Stimulated activated CD4-positive, alpha-beta T cell treated with anti-CD3 and anti-CD28 coated beads, Interleukin-1b, Interleukin-23, amount 100 ng/mL, for 24 hours (primary cell): ENCODE measurements around the gene NPTXR.

ENCODE experiments used
- DNase-seq, 4 experiments: peaks; one replicate each; pipeline ENCODE4 v3.0.0-alpha.2; 2020; ENCODE audit warnings: low read depth in 4 of 4, low spot score in 1 of 4

Gene NPTXR

GRCh38 chr22:38843657-38844314, at the start of gene NPTXR:
Gene NPTXR, minus strand, starts transcription at chr22:38844028.
- peak in 1 of 4 experiments; percentile 40 for DNase-seq

DNA sequence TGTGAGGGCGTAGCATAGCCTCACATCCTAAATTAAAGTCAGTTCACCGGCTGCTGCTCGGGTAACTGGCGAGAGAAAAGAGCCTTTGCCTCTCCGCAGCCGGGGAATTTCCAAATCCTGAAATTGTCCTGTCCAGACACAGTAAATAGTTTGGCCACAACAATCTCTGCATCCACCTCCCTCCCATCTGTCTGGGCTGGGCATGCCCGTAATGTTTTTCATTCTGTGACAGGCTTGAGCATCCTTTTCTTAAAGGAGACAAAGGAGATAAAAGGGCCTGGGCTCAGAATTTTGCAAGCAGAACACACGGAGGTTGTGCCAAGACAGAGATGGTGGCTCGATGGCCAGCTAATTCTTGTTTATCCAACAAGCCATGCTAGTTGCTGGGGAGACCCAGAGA, 47.4 kb upstream of the NPTXR start:
- no peak for DNase-seq

DNA sequence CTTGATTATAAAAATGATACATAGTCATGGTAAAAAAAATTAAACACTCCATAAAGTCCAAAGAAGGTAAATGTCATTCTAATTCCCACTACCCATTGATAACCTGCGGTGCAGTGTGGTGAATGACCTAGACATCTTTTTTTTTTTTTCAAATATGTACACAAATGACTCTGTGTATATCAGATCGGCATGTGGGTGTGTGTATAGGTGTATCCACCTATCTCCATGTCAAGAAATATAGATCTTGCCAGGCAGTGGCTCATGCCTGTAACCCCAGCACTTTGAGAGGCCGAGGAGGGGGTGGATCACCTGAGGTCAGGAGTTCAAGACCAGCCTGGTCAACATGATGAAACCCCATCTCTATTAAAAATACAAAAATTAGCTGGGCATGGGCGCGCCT, 46.5 kb upstream of the NPTXR start:
- no peak for DNase-seq

DNA sequence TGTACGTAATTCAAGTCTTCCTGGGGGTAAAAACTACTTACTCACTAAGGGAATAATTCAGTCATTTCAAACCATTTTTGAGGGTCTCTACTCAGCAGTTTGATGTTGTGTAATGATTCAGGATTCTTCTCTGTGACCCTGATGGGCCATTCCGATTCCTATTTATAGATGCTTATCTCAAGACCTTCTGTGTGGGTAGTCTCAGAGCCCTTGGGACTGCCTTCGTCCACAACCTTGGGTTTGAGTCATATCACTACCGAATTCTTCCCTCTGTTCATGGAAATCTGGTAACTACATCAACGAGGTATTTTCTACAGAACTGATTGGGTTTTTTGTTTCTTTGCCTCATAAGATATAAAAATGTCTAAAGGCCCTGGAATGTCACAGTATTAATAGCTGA, 42.5 kb upstream of the NPTXR start:
- no peak for DNase-seq

DNA sequence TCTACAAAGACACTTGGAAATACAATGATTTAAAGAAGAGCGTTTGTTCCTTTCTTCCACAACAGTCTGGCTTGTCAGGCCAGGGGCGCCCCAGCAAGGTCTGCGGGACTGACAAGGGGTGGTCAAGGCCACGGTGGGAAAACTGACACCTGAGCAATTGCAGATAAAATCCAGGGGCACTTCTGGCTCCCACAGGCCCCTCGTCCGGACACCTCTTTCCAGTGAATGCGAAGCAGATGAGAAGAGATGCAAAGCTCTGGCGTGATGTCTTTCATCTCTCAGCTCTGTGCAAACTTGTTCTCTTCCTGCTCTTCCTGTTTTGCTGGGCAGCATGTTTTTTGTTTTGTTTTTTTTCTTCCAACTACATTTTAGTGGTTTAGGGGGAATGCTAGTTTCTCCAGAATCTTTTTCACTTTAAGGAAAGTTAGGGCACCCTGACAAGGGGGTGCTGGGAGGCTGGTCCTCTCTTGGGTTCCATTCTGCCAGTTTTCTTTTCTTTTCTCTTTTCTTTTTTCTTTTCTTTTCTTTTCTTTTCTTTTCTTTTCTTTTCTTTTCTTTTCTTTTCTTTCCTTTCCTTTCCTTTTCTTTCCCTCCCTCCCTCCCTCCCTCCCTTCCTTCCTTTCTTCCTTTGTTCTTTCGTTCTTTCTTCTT, 39.3 kb upstream of the NPTXR start:
- DNase-seq = no peak

DNA sequence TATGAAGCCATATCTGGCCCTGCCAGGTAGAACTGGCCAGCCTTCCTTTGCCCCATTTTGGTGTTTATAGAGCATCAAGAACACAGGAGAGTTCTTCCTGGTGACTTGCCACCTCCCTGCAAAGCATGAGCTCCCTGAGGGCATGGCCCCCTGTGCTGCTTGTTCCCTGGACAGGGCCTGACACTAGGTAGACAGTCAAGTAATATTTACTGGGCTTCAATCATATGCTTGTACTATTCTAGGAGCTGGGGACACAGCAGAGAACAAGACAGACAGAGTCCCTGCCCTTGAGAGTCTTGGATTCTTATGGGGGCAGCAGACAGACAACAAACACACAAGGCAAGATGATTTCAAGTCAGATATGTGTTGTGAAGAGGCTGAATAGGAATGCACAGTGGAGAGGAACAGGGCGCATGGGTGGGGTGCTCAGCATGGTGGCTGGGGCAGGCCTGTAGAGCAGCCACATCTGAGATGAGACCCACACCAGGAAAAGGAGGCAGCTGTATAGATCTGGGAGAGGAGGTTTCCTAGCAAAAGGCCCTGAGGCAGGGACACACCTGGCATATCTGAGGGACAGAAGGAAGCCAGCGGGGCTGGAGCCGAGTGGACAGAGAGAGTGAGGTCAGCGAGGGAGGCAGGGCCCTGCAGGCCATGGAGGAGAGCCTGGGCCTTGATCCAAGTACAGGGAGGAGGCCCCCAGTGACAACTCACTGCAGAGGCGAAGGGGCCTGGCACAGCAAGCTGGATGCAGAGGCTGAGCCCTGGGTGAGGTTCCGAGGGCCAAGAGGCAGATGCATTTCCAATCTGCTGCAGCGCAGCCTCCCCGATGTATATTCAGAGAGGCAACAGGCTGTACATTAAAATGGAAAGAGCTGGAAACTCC, 38.4 kb upstream of the NPTXR start:
- DNase-seq = no peak

GRCh38 chr22:38881464-38881871, 37.6 kb upstream of the NPTXR start:
- DNase-seq = no peak

DNA sequence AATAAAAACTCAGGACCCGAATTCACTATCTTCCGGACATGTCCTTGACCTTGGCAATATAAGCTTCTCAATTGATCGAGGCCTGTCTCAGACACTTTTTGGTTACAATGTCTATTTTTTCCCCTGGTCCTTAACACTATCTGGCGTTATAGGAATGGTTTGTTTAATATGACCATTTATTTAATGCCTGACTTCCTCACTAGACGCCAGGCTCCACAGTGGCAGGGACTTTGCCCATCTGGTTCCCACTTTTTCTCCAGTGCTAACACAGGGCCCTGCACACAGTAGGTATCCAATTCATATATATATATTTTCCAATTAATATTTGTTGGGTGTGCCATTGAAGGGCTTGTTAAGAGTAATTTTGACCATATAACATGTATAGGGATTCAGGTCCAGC, 36.1 kb upstream of the NPTXR start:
- no peak for DNase-seq

GRCh38 chr22:38879108-38879729, 35.4 kb upstream of the NPTXR start:
- DNase-seq = no peak

DNA sequence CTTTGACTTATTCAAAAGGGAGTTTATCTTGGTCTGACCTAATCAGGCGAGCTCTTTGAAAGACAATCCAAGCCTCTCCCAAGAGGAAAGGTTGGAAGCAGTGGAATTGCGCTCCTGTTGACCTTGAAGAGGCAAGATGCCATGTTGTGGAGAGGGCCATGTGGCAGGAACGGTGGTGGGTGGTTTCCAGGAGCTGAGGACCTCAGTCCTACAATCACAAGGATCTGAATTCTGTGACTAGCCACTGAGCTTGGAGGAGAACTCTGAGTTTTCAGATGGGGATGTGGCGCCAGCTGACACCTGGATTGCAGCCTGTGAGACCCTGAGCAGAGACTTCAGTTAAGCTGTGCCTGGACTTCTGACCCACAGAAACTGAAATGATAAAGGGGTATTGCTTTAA, 34.2 kb upstream of the NPTXR start:
- no peak for DNase-seq

DNA sequence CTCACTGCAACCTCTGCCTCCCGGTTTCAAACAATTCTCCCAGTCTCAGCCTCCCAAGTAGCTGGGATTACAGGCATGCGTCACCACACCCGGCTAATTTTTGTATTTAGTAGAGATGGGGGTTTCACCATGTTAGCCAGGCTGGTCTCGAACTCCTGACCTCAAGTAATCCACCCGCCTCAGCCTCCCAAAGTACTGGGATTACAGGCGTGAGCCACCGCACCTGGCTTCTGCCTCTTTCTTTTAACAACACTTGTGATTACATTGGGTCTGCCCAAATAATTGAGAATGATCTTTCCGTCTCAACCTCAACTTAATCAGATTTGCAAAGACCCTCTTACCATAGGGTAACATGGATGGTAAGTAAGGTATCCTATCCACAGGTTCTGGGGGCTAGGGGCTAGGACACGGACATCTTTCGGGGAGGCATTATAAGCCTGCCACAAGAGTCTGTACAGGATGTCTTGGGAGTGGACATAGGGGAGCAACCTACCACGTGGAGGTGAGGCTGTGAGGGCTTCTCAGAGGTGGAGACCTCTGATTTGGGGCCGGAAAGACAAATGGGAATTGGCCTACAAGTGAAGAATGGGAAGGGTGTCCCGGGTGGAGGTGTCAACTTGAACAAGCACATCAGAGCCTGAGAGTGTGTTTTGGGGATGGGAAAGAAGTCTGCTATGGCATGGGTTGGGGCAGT, 30.8 kb upstream of the NPTXR start:
- DNase-seq = no peak

GRCh38 chr22:38873469-38874411, 29.9 kb upstream of the NPTXR start:
- DNase-seq = peak in 3 of 4 experiments; percentile 50 to 71 (median 63)

GRCh38 chr22:38872831-38873248, 29.0 kb upstream of the NPTXR start:
- DNase-seq = no peak

- DNase-seq = peak; percentile 80 to 91 (median 90)
Observed at GRCh38 chr22:38872172-38872830, 28.5 kb upstream of the NPTXR start, which contains the start of gene CBX6. Gene CBX6, minus strand, starts transcription at chr22:38872216. Its CDS starts 26 bp downstream, at chr22:38872190.

GRCh38 chr22:38871360-38872171, 27.7 kb upstream of the NPTXR start:
- no peak for DNase-seq

- no peak for DNase-seq
Observed at GRCh38 chr22:38870791-38871359, 27.0 kb upstream of the NPTXR start.

DNA sequence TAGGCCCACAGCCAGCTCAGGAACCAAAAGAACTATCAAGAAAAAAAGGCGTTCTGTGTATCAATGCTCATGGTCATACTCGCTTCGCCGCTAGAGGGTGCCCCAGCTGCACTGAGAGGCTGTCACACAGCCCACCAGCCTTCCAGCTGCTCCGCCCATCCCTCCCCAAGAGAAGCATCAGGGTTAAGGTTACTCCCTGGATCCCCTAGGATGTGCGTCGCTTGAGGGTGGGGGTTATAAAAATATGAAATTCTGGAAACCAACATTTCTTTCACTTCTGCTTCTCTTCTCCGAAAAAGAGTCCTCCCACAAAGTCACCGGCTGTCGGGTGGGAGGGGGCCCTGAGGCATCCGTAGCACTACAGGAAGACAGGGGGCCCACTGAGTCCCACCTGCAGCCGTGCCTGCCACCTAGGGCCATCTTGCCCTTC, 26.5 kb upstream of the NPTXR start:
- peak; percentile 79 to 89 (median 83) for DNase-seq

DNA sequence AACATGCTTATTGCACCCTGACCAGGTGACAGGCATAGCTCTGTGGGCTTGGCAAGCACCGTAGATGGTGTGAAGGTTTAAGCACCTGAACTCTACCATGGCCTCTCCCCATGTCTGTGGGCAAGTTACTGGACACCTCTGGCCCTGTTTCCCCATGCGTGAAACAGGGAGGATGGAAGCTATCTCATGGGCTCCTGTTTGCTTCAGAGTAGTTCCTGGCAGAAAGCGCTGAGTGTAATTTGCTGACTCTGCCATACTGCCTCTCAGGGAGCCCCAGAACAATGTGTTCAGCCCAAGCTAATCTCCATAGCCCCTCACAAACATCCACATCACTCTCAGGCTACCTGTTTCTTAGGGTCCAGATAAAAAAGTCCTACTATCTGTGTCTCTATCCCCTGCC, 25.8 kb upstream of the NPTXR start:
- no peak for DNase-seq
